NCI-H345 treated with DMSO at 0.1 percent for 48 hours (cell line): Measurements from ENCODE around the gene FOSL1.
"Not testable (repeated sequence)": the region's sequence is repeated elsewhere in the genome, so short reads cannot be mapped to it uniquely, and the experiment has no call there.

Experiments used
- DNase-seq: peaks from one replicate; lab custom pipeline; 2025; ENCODE audit not compliant: unreplicated experiment; lab: John Stamatoyannopoulos, UW

FOSL1 gene

DNA sequence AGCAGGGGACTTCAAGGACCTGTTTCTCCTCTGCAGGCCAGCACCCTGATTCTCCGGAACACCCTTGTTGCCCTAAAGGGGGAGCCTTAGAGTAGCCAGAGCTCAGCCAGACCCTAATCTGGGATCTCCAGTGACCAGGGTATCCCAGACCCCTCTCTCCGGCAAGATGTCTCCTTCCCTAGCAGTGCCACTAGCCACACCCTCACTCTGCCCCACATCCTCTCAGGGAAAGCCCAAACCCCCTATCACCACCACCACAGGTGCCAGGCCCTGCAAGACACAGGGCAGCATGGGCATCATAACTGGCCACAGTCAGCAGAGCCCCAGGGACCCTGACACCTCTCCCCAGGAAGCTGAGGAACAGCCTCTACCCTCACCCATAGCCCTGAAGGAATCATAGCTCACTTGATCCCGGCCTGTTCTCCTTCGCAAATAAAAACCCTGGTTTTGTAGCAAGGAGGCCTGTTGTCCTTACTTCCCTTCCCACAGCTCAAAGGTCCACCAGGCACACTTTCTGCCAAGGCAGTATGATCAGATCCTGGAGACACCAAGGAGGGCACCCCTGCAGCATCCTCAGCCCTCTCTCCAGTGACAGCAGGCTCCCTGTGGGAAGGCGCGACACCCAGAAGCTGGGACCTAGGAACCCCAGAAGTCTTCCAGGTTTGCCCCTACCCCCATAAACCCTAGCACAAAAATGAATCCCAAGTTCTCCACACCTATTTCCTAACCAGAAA is 46.8 kb downstream of the FOSL1 start:
- DNase-seq, result no peak

DNA sequence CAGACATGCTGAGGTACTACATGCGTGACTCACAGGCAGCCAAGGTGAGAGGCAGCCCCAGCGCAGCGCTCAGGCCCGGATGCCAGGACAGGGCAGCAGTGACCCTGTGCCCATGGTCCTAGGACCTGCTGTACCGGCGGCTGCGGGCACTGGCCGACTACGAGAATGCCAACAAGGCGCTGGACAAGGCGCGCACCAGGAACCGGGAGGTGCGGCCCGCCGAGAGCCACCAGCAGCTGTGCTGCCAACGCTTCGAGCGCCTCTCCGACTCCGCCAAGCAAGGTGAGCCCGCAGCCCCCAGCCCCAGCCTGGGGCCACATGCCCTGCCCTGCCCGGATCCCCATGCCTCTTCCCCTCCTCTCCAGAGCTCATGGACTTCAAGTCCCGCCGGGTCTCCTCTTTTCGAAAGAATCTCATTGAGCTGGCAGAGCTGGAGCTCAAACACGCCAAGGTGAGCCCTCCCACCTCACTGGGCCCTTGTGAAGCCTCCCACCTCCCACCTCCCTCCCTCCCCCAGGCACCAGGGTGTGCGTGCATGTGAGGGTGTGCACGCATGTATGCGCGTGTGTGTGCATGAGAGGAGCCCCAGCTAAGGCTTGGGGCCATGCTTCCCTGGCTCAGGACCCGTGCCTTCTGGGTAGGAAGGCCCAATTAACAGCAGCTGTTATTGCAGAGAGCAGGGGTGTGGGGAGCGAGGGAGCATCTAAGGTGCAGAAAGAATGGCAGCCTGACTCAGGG is 47.5 kb downstream of the FOSL1 start:
- no peak for DNase-seq

DNA sequence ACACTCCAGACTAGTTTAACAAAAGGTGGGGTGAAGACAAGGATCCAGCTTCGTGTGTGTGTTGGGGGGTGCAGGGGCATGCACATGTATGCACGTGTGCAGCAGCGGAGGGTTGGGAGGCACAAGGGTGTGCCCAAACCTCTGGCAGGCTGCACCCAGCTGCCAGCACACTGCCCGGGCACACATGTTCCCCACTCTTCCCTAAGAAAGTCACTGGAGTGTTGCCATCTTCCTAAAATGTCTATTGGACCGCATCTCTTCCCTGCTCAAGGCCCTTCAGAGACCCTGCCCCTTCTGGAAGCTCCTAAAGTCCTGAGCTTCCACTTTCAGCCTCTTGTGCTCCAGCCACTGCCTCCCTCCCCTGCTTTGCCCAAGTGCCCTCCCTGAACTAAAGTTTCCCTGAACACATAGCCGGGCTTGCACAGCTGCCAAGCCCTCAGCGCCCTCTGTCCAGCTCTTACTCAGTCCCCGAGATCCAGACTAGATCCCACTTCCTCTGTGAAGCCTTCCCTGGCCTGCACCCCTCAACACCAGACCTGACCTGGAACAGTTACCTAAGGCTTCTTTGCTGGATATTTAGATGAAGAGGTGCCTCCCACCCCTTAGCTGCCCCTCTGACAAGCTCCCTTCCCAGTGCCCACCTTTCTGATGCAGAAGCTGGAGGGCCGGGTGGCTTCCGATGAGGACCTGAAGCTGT is 48.2 kb downstream of the FOSL1 start:
- DNase-seq, result no peak

DNA sequence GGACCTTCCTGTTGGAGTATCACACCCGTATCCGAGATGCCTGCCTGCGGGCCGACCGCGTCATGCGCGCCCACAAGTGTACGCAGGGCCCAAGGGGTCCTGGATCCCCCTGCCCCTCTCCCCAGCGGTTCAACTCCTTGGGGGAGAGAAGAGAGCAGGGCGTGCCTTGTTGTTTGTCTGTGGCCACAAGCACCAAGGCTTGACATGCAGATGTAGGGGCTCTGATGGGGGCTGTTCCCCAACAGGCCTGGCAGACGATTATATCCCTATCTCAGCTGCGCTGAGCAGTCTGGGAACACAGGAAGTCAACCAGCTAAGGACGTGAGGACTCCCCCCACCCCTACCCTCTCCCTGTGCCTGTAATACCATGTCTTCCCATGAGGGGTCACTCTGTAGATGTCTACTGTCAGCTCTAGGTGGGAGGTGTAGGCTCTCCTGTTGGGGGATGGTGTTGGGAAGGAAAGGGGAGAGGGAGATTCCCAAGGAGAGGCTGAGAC is 49.1 kb downstream of the FOSL1 start:
- DNase-seq, result no peak

DNA sequence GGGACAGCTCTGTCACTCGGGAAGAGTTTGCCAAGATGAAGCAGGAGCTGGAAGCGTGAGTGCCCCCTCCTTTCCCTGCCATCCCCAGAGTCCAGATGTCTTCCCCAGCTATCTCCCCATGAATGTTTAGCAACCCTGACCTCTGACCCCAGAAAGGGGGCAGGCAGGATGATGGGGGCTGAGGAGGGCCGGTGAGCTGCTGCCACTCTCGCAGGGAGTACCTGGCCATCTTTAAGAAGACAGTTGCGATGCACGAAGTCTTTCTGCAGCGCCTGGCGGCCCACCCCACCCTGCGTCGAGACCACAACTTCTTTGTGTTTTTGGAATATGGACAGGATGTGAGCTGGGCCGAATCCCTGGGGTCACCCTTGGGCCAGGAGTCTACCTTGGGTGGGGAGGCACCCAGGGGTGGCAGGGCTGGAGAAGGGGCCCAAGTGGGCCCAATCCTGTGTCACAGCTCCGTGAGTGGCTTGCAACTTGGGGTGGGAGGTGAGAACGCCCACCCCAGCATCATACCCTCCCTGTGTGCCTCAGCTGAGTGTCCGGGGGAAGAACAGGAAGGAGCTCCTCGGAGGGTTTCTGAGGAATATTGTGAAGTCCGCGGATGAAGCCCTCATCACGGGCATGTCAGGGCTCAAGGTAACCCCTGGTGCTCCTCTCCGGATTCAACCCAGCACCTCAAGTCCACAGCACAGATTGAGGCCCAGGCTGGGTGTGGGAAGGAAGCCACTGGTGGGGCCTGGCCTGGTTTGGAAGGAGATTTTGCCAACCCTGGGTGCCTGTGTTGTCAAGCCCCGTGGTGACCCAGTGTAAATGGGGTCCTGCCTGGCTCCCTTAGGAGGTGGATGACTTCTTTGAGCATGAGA is 49.7 kb downstream of the FOSL1 start:
- DNase-seq, result no peak

DNA sequence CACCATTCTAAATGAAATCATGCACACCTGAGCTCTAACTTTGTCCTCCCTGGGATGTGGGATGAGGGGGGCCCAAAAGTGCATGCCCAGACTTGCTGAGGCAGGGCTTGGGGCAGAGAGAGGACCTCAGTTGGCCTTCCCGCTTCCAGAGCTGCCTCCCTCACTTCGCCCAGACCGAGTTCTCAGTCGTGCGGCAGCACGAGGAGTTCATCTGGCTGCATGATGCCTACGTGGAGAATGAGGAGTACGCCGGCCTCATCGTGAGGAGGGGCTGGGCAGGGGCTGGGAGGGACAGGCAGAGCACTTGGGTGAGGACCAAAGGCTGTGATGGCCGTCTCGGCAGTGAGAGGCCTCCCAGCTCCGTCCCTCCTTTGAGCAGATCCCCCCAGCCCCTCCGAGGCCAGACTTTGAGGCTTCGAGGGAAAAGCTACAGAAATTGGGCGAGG is 50.4 kb downstream of the FOSL1 start:
- DNase-seq, result no peak

DNA sequence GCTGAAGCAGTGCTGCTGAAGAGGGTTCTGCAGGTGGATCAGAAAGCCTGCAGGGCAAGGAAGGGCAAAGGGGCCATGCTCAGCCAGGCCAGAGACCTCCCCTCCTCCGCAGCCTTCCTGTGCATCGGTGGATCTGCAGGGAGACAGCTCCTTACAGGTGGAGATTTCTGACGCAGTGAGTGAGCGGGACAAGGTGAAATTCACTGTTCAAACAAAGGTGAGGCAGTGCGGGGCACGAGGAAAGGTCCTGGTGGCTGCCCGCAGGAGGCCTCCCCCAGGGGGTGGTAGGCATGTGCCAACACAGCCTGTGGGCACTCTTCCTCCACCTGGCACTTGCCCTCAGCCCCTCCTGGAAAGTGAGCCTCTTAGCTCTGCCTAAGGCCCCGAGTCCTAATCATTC is 50.8 kb downstream of the FOSL1 start:
- no peak for DNase-seq

DNA sequence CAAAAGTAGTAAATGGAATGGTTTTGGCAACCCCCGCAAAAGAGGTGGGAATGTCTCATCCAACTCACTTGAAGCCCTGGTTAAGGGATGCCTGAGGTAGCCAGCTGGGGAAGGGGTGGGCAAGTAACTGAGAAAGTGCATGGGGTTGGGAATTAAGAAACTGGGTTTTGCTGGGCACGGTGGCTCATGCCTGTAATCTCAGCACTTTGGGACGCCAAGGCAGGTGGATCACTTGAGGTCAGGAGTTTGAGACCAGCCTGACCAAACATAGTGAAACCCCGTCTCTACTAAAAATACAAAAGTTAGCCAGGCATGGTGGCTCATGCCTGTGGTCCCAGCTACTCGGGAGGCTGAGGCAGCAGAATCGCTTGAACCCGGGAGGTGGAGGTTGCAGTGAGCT is 51.5 kb downstream of the FOSL1 start:
- not testable (repeated sequence) for DNase-seq

DNA sequence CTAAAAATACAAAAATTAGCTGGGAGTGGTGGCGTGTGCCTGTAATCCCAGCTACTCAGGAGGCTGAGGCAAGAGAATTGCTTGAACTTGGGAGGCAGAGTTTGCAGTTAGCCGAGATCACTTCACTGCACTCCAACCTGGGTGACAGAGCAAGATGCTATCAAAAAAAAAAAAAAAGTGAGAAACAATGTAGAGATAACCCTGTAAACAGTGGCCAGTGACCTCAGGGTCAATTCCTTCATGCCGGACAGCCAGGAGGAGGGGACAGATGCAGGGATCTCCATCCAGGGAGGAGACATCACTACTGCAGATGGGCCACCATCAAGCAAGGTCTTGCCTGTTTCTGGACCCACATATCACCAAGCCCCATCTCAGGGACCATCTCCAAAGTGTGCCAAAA is 52.4 kb downstream of the FOSL1 start:
- no peak for DNase-seq

DNA sequence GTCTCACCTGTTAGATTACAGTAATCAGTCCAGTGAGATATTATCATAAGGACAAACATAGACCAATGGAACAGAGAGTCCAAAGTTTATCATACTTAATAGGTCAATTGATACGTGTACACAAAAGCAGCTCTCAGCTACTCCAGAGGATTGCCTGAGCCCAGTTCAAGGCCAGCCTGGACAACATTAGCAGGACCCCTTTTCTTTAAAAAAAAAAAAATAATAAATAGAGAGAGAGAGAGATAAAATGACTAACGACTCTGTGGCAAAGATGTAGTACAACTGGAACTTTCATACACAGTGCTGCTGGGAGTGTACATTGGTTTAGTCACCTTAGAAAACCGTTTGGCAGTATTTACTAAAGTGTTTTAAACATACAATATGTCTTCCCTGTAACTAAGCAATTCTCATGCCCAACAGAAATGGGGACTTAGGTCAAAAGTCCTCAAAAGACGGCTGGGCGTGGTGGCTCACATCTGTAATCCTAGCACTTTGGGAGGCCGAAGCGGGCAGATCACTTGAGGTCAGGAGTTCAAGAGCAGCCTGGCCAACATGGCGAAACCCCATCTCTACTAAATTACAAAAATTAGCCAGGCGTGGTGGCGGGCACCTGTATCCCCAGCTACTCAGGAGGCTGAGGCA is 55.8 kb downstream of the FOSL1 start:
- DNase-seq, result no peak

DNA sequence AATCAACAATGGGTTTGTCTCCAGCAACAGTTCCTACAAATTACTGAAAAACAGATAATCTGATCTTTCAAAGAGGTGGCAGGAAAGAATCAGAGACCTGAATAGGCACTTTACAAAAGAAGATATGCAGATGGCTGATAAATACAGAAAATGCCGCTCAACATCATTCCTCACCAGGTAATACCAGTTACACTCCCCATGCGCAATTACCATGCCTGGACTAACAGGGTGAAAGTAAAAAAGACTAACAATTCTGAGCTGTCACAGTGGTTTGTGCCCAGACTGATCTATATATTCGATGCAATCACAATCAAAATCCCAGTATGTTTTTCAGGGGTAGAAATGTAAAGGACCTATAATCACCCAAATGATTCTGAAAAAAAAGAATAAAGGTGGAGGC is 56.4 kb downstream of the FOSL1 start:
- DNase-seq, result no peak

DNA sequence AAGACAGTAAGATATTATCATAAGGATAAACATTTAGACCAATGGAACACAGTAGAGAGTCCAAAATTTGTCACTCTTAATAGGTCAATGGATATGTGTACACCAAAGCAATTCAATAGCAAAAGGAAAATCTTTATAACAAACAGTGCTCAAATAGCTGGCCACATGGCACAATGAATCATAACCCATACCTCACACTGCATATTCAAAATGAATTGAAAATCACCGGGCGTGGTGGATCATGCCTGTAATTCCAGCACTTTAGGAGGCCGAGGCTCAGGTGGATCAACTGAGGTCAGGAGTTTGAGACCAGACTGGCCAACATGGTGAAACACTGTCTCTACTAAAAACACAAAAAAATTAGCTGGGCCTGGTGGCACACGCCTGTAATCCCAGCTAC is 58.0 kb downstream of the FOSL1 start:
- no peak for DNase-seq
